Choroid plexus epithelial cell (primary cell): ENCODE results near the gene TRIM54.
A peak's percentile ranks its signal among the peaks of the same experiment; 100 is the strongest.

Experiments used
- DNase-seq: peaks from one replicate; pipeline ENCODE4 v3.0.0-alpha.2; 2010; ENCODE audit warnings: low read depth
- H3K4me3 ChIP-seq: 2 replicates; pipeline ENCODE4 v1.5.1; 2011; ENCODE audit warnings: low read depth, mild to moderate bottlenecking, control low read depth, low read length, moderate library complexity
- TF ChIP-seq, protein P1 (sequence below): conservative IDR thresholded peaks from 2 replicates; pipeline ENCODE4 v1.5.1; 2011; ENCODE audit warnings: low read depth, mild to moderate bottlenecking, control low read depth, inconsistent platforms, low read length, moderate library complexity

The TRIM54 gene

DNA sequence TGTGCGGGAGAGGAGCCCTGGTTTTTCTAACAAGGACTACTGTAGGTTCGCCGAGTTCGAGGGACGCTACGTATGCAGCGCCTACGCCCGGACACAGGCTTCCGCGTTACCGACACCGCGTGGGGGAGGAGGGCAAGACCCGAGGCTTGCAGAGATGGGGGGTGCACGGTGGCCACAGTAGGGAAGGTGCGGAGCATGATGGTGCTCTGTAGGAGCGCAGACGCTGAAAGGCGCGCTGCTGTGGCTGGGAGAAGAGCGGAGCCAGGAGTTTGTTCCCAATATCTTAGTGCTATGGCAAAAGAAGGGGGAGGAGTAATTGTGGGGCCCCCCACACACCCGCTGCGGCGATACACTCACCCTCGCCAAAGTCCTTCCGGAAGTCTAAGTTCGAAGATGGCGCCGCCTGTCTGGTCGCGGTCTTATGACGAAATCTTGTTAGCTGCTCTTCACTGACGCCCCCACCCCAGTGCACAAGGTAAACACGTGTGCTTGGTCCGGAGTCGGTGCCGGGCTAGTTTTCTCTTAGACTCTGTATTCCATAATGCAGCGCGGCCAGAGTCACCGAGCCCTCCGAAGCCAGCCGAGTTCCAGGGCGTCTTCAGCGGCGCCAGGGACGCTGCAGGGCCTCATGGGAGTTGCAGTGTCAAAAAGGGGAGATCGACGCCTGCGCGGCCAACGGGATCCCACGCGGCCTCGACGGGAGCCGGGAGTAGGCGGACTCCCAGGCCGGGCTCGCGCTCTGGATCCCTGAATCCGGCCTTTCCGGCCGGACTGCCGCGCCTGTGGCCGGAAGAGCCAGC lies 74.4 kb downstream of the TRIM54 start, which contains the start of gene GTF3C2:
TSS of gene GTF3C2 (minus strand) at position 383 of the 800 bp plus-strand sequence. CDS start 13,210 bp downstream, outside the sequence.
- H3K4me3 ChIP-seq = peak within 1 kb of the TSS; percentile 98
- DNase-seq = peak; percentile 98
- TF ChIP-seq, protein P1, sequence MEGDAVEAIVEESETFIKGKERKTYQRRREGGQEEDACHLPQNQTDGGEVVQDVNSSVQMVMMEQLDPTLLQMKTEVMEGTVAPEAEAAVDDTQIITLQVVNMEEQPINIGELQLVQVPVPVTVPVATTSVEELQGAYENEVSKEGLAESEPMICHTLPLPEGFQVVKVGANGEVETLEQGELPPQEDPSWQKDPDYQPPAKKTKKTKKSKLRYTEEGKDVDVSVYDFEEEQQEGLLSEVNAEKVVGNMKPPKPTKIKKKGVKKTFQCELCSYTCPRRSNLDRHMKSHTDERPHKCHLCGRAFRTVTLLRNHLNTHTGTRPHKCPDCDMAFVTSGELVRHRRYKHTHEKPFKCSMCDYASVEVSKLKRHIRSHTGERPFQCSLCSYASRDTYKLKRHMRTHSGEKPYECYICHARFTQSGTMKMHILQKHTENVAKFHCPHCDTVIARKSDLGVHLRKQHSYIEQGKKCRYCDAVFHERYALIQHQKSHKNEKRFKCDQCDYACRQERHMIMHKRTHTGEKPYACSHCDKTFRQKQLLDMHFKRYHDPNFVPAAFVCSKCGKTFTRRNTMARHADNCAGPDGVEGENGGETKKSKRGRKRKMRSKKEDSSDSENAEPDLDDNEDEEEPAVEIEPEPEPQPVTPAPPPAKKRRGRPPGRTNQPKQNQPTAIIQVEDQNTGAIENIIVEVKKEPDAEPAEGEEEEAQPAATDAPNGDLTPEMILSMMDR = no peak
